ENCODE measurements around the gene SCAMP3.
"Not testable (repeated sequence)": the region's sequence is repeated elsewhere in the genome, so short reads cannot be mapped to it uniquely, and the experiment has no call there.

The SCAMP3 gene

GRCh38 chr1:155253208-155253607 is 9.0 kb downstream of the SCAMP3 start:
- TF ChIP-seq CTCF (IDR thresholded peaks at IDR 0.05), result no peak
- Histone ChIP-seq H3K4me3 (ENCODE audit: low read depth in 1 of 2, low read length in 1 of 2) (no peak overlapping the region), H3K9me3 (no peaks in the 10 kb centered on the region), H3K27ac (no peak overlapping the region), H3K4me1 (ENCODE audit: control insufficient read depth in 1 of 2, insufficient read depth in 1 of 2, low read depth in 1 of 2, low read length in 1 of 2) (peaks cover 25 to 29% of the 10 kb centered on the region in 2 experiments), H3K27me3 (peaks cover 6% of the 10 kb centered on the region), H3K36me3 (no peaks in the 10 kb centered on the region)

- no peak for TF ChIP-seq CTCF (IDR thresholded peaks at IDR 0.05)
- Histone ChIP-seq H3K27me3 (peaks cover 6% of the 10 kb centered on the region), H3K9me3 (no peaks in the 10 kb centered on the region), H3K36me3 (no peaks in the 10 kb centered on the region), H3K27ac (peak overlapping the region; percentile 33), H3K4me3 (ENCODE audit: low read depth in 1 of 2, low read length in 1 of 2) (no peak overlapping the region), H3K4me1 (ENCODE audit: control insufficient read depth in 1 of 2, insufficient read depth in 1 of 2, low read depth in 1 of 2, low read length in 1 of 2) (peaks cover 25 to 29% of the 10 kb centered on the region in 2 experiments)
Observed at GRCh38 chr1:155251566-155251965, 10.6 kb downstream of the SCAMP3 start.

DNA sequence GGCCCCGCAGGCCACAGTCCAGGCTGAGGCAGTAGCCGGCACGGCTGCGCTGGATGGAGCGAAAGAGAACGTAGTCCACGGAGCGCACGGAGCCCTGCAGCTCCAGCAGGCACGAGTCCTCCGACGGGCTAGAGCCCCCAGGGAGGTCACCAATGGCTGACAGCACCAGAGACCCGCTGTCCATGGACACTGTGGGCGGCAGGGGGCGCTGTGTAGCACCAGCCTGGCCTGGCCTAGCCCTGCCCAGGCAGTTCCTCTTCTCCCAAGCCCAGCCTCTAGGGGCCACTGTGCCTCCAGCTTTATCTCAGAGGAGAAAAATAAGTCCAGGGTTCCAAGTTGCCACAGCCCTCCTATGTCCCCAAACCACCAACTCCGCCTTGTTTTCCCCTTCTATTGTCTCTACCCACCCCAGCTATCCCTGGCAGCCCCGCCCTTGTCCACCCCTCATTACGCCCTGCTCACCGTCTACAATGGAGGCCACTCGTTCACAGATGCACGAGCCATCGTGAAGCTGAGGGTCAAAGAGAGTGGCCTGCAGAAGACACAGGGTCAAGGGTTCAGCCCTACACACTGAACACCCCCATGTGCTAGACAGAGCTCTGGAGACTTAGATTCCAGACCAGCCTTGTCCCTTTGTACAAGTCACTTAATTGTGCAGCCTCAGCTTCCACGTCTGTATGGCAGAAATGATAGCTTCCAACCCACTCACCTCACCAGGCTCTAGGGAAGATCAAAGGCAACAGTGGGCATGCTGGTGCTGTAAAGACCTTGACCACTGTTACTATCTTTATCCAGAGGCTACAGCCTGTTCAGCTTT is 11.3 kb downstream of the SCAMP3 start:
- Histone ChIP-seq H3K27me3 (peaks cover 6% of the 10 kb centered on the region), H3K27ac (peak overlapping the region; percentile 33), H3K36me3 (no peaks in the 10 kb centered on the region), H3K9me3 (no peaks in the 10 kb centered on the region), H3K4me3 (ENCODE audit: low read depth in 1 of 2, low read length in 1 of 2) (peak overlapping the region; percentile 64 to 69), H3K4me1 (ENCODE audit: control insufficient read depth in 1 of 2, insufficient read depth in 1 of 2, low read depth in 1 of 2, low read length in 1 of 2) (peaks cover 24 to 27% of the 10 kb centered on the region in 2 experiments)
- peak; percentile 100 for TF ChIP-seq CTCF (IDR thresholded peaks at IDR 0.05)

- Histone ChIP-seq H3K4me1 (ENCODE audit: control insufficient read depth in 1 of 2, insufficient read depth in 1 of 2, low read depth in 1 of 2, low read length in 1 of 2) (peaks cover 21 to 24% of the 10 kb centered on the region in 2 experiments), H3K27ac (peak overlapping the region; percentile 33), H3K4me3 (ENCODE audit: low read depth in 1 of 2, low read length in 1 of 2) (peak overlapping the region; percentile 64 to 69), H3K36me3 (no peaks in the 10 kb centered on the region), H3K9me3 (no peaks in the 10 kb centered on the region), H3K27me3 (peaks cover 6% of the 10 kb centered on the region)
- TF ChIP-seq CTCF (IDR thresholded peaks at IDR 0.05), result no peak
Observed at GRCh38 chr1:155250246-155250632, 11.9 kb downstream of the SCAMP3 start.

GRCh38 chr1:155247667-155248553 is 14.2 kb downstream of the SCAMP3 start:
- no peak for TF ChIP-seq CTCF (IDR thresholded peaks at IDR 0.05)

GRCh38 chr1:155246796-155247195 is 15.4 kb downstream of the SCAMP3 start:
- H3K4me1 ChIP-seq (ENCODE audit: control insufficient read depth in 1 of 2, insufficient read depth in 1 of 2, low read depth in 1 of 2, low read length in 1 of 2), result peaks cover 44 to 45% of the 10 kb centered on the region in 2 experiments
- not testable (repeated sequence) for H3K4me3 ChIP-seq (ENCODE audit: low read depth in 1 of 2, low read length in 1 of 2); H3K36me3 ChIP-seq; H3K27me3 ChIP-seq; H3K9me3 ChIP-seq; H3K27ac ChIP-seq

More at GRCh38 chr1:155247667-155248553, 14.2 kb downstream of the SCAMP3 start:
- H3K4me3 ChIP-seq (ENCODE audit: low read depth in 1 of 2, low read length in 1 of 2), result no peak overlapping the region
- no peaks in the 10 kb centered on the region for H3K27me3 ChIP-seq
- peaks cover 33 to 34% of the 10 kb centered on the region in 2 experiments for H3K4me1 ChIP-seq (ENCODE audit: control insufficient read depth in 1 of 2, insufficient read depth in 1 of 2, low read depth in 1 of 2, low read length in 1 of 2)
- no peaks in the 10 kb centered on the region for H3K9me3 ChIP-seq
- H3K27ac ChIP-seq, result no peak overlapping the region
- no peaks in the 10 kb centered on the region for H3K36me3 ChIP-seq

All from neutrophil (primary cell).